NK-92 treated with Interleukin-12 subunit alpha and Interleukin-12 subunit beta, amount 100 ng/mL, for 24 hours (cell line): ENCODE results near the gene C16orf90.
A peak's percentile ranks its signal among the peaks of the same experiment; 100 is the strongest.
"Not testable (repeated sequence)": the region's sequence is repeated elsewhere in the genome, so short reads cannot be mapped to it uniquely, and the experiment has no call there.

Experiments used
- DNase-seq: peaks from one replicate; lab custom pipeline; 2025; lab: John Stamatoyannopoulos, UW

Gene C16orf90

GRCh38 chr16:3511286-3512180 is 16.2 kb upstream of the C16orf90 start:
- no peak for DNase-seq

GRCh38 chr16:3510416-3510815 is 15.1 kb upstream of the C16orf90 start:
- no peak for DNase-seq

- no peak for DNase-seq
Measured at GRCh38 chr16:3509470-3509928, 14.2 kb upstream of the C16orf90 start.

- no peak for DNase-seq
Measured at GRCh38 chr16:3508736-3509135, 13.4 kb upstream of the C16orf90 start.

GRCh38 chr16:3503523-3503922 is 8.2 kb upstream of the C16orf90 start:
- peak; percentile 25 for DNase-seq

- no peak for DNase-seq
Measured at GRCh38 chr16:3501783-3502400, 6.6 kb upstream of the C16orf90 start.

GRCh38 chr16:3501412-3501761 is 6.1 kb upstream of the C16orf90 start:
- not testable (repeated sequence) for DNase-seq

GRCh38 chr16:3498988-3499387 is 3.7 kb upstream of the C16orf90 start:
- DNase-seq: no peak

- DNase-seq: no peak
Measured at GRCh38 chr16:3497771-3498170, 2.5 kb upstream of the C16orf90 start.

- no peak for DNase-seq
Measured at GRCh38 chr16:3496386-3496785, 1.1 kb upstream of the C16orf90 start.

GRCh38 chr16:3494386-3494973 is 809 bp downstream of the C16orf90 start:
- DNase-seq: no peak

GRCh38 chr16:3492356-3492755 is 2.9 kb downstream of the C16orf90 start:
- no peak for DNase-seq

- no peak for DNase-seq
Measured at GRCh38 chr16:3490911-3491629, 4.2 kb downstream of the C16orf90 start.

- DNase-seq: no peak
Measured at GRCh38 chr16:3488801-3489200, 6.5 kb downstream of the C16orf90 start.

GRCh38 chr16:3487521-3488410 is 7.5 kb downstream of the C16orf90 start:
- no peak for DNase-seq

- DNase-seq: no peak
Measured at GRCh38 chr16:3486506-3487215, 8.6 kb downstream of the C16orf90 start.

GRCh38 chr16:3485821-3486505 is 9.3 kb downstream of the C16orf90 start:
- no peak for DNase-seq

- DNase-seq: no peak
Measured at GRCh38 chr16:3485097-3485745, 10.1 kb downstream of the C16orf90 start.

- DNase-seq: no peak
Measured at GRCh38 chr16:3484318-3485096, 10.8 kb downstream of the C16orf90 start.
